Pancreas (tissue), 10 donors: ENCODE measurements around the gene PPIP5K2. TPM values are rescaled to one million over a fixed set of nuclear protein-coding genes. Genes with fewer than 3 reads are reported as not detected.
"Not testable (repeated sequence)": the region's sequence is repeated elsewhere in the genome, so short reads cannot be mapped to it uniquely, and the experiment has no call there.

Experiments
- ATAC-seq, 4 donors: fragments of 200-7000 bp; cut with Tn5 transposase; one replicate each; pipeline versions ENCODE4 v1.8.0 to v1.9.1; 2020; ENCODE audit warnings: mild to moderate bottlenecking in 4 of 4, moderate library complexity in 4 of 4
- DNase-seq, 6 donors: peaks; one replicate each; pipeline ENCODE4 v3.0.0-alpha.2; 2020
- FAIRE-seq: peaks from 2 replicates; lab custom pipeline; 2012; peaks lifted over from hg19 to GRCh38; lab: Jason Lieb, UNC
- H3K27ac ChIP-seq, 4 donors: fragments of 200-600 bp; sonication (generic); 1 replicate in 3 of 4; 2 replicates in 1 of 4; pipeline versions ENCODE4 v1.5.0 to v1.8.0; 2020
- H3K27me3 ChIP-seq, 4 donors: fragments of 200-600 bp; one replicate each; pipeline ENCODE4 v1.8.0; 2021
- H3K36me3 ChIP-seq, 3 donors: fragments of 200-600 bp; sonication (generic) in 1 of 3; one replicate each; pipeline versions ENCODE4 v1.5.0 to v1.8.0; 2020 to 2021
- H3K4me1 ChIP-seq, 3 donors: fragments of 200-600 bp; one replicate each; pipeline ENCODE4 v1.8.0; 2021
- H3K4me3 ChIP-seq, 4 donors: fragments of 200-600 bp; sonication (generic) in 2 of 4; one replicate each; pipeline versions ENCODE4 v1.5.0 to v1.8.0; 2020 to 2021
- H3K9me3 ChIP-seq, 4 donors: fragments of 200-600 bp; one replicate each; pipeline ENCODE4 v1.8.0; 2021
- CTCF ChIP-seq, 4 donors: fragments of 200-600 bp; sonication (generic) in 3 of 4; IDR thresholded peaks; one replicate each; pipeline versions ENCODE4 v1.5.0 to v1.8.0; 2021; ENCODE audit warnings: antibody characterized with exemption in 4 of 4
- WGBS, 2 donors: extraction: QIAGEN DNeasy Blood & Tissue Kit; methylation state at CpG; one replicate each; pipeline ENCODE4 v1.1.7; 2013; 5-methylcytosine and 5-hydroxymethylcytosine counted together
- intact Hi-C, 3 donors: fragments of 100-400 bp; cut with DNase I; formaldehyde crosslinking; loops; one replicate each; pipeline versions ENCODE4 v1.11.1 to v1.14.2; 2022
- polyA plus RNA-seq, 2 donors: library from polyadenylated mRNA; stranded (reverse); fragments of 200-250 nt; gene quantifications; one replicate each; pipeline ENCODE4 v1.2.3, GENCODE V29; 2013
- total RNA-seq, 6 donors: library from RNA; stranded (reverse); fragmentation: NEBNext Ultra II Directional in 4 of 6; extraction: Animal tissue kit (Norgen Biotek cat#: 25700) in 4 of 6; gene quantifications; one replicate each; pipeline versions ENCODE4 v1.2.1 to v1.2.4, GENCODE V29; 2021 to 2023
- donor health status: healthy with polysubstance abuse.
- donor health status: DM: no; HTN: no; CAD: no; lungs with moderate emphysema.
- donor health status: DM: no; HTN: no; CAD: no.
- donor health status: control.
- donor health status: control.
- donor health status: Bipolar disorder and iron deficiency.
- donor health status: DM: yes; HTN: yes; CAD: no.
- donor health status: DM: no; HTN: no; CAD: no.
- donor health status: DM: no; HTN: no; CAD: no.
- donor health status: DM: yes; HTN: yes; CAD: no.

The PPIP5K2 gene
- total and polyA plus RNA-seq, 8 donors: 13.5 to 35.2 (median 22.4) TPM

- TF ChIP-seq CTCF (IDR thresholded peaks at IDR 0.05): no peak
- intact Hi-C loops: no loop called here
- Histone ChIP-seq H3K4me3 (no peak overlapping the region), H3K27me3 (no peaks in the 10 kb centered on the region), H3K9me3 (no peaks in the 10 kb centered on the region), H3K27ac (no peak overlapping the region), H3K4me1 (peaks cover 0 to 9% (median 7%) of the 10 kb centered on the region in 3 donors), H3K36me3 (no peaks in the 10 kb centered on the region)
- 63% methylated on average over 3 of the region's 3 CpGs for WGBS, 2 donors
- ATAC-seq (peak in 1 of 4 donors; percentile 17), DNase-seq (no peak), FAIRE-seq (peak; percentile 79)
Observed at GRCh38 chr5:103138202-103138690, 18.1 kb downstream of the PPIP5K2 start.

- 2 to 7% methylated on average over 2 of the region's 2 CpGs for WGBS, 2 donors
- H3K4me1 ChIP-seq: no peaks in the 10 kb centered on the region
- peak; percentile 95 to 98 (median 97) for ATAC-seq
- H3K36me3 ChIP-seq: no peaks in the 10 kb centered on the region
- no peak for FAIRE-seq
- intact Hi-C loops: no loop called here
- peak; percentile 73 to 89 (median 86) for TF ChIP-seq CTCF (IDR thresholded peaks at IDR 0.05)
- no peaks in the 10 kb centered on the region for H3K27me3 ChIP-seq
- peak; percentile 60 to 80 (median 66) for DNase-seq
- no peak overlapping the region for H3K27ac ChIP-seq
- H3K4me3 ChIP-seq: no peak overlapping the region
- H3K9me3 ChIP-seq: no peaks in the 10 kb centered on the region
Observed at GRCh38 chr5:103139264-103139865, 19.3 kb downstream of the PPIP5K2 start.

- H3K36me3 ChIP-seq, ATAC-seq, H3K4me1 ChIP-seq, H3K27ac ChIP-seq, FAIRE-seq, H3K27me3 ChIP-seq, intact Hi-C loops, H3K9me3 ChIP-seq, H3K4me3 ChIP-seq: not testable (repeated sequence)
- WGBS, 2 donors: 98% methylated on average over 14 to 25 of the region's 25 CpGs
- peak in 2 of 6 donors; percentile 14 to 63 for DNase-seq
Observed at GRCh38 chr5:103142132-103142531, 22.0 kb downstream of the PPIP5K2 start.

DNA sequence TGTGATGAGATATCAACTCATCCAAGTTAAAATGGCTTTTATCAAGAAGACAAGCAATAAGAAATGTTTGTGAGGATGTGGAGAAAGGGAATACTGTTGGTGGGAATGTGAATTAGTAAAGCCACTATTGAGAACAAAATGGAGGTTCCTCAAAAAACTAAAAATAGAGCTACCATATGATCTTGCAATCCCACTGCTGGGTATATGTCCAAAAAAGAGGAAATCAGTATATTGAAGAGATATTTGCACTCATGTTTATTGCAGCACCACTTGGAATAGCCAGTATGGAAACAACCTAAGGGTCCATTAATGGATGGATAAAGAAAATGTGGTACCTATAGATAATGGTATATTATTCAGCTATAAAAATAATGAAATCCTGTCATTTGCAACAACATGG, 25.1 kb downstream of the PPIP5K2 start:
- Histone ChIP-seq H3K36me3 (peaks cover 0 to 8% (median 0%) of the 10 kb centered on the region in 3 donors), H3K27ac (no peak overlapping the region), H3K27me3 (no peaks in the 10 kb centered on the region), H3K4me3 (no peak overlapping the region), H3K9me3 (no peaks in the 10 kb centered on the region), H3K4me1 (no peaks in the 10 kb centered on the region)
- intact Hi-C loops: no loop called here
- no peak for TF ChIP-seq CTCF (IDR thresholded peaks at IDR 0.05)
- ATAC-seq: no peak
- no peak for DNase-seq
- no peak for FAIRE-seq

DNA sequence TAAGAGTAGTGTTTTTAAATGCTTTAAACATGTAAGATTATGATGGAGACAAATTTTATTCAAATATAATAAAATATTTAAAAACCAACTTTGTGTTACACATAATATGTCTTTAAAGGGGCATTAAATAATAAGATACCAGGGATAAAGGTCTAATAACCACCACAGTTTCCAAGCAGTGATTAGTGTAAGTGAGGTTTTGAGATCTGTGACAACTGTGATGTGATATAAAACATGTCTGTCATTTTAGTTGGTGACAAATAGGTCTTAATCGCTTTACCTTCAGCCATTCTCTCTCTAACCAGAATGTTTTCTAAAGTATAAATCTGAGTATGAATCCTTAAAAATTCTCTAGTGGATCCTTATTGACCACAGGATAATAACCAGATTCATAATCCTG, 28.1 kb downstream of the PPIP5K2 start:
- DNase-seq: no peak
- WGBS, 2 donors: 95% methylated on average over 1 of the region's 1 CpG
- intact Hi-C loops: no loop called here

More for the DNA sequence above, 28.1 kb downstream of the PPIP5K2 start:
- Histone ChIP-seq H3K27me3 (no peaks in the 10 kb centered on the region), H3K27ac (no peak overlapping the region), H3K36me3 (peaks cover 0 to 19% (median 0%) of the 10 kb centered on the region in 3 donors), H3K9me3 (no peaks in the 10 kb centered on the region), H3K4me3 (no peak overlapping the region), H3K4me1 (no peaks in the 10 kb centered on the region)
- ATAC-seq: no peak
- no peak for TF ChIP-seq CTCF (IDR thresholded peaks at IDR 0.05)
- no peak for FAIRE-seq
